Adrenal gland (tissue), 5 donors: Measurements from ENCODE around the gene NAPG.

Experiments used
- CTCF ChIP-seq, 6 experiments: fragments of 450-650 bp in 4 of 6; fragments of 200-600 bp in 2 of 6; sonication (generic) in 1 of 6; IDR thresholded peaks; 1 replicate in 5 of 6; 2 replicates in 1 of 6; pipeline versions ENCODE4 v1.5.1 to v1.8.0; 2016 to 2021; ENCODE audit warnings: antibody characterized with exemption in 6 of 6, mild to moderate bottlenecking in 2 of 6, moderate library complexity in 1 of 6
- POLR2A ChIP-seq, 2 donors: fragments of 450-650 bp; IDR thresholded peaks; one replicate each; pipeline ENCODE4 v1.6.1; 2017; ENCODE audit warnings: antibody characterized with exemption in 2 of 2, mild to moderate bottlenecking in 2 of 2, moderate library complexity in 1 of 2
- donor health status: DM: no; HTN: no; CAD: no.

- TF ChIP-seq CTCF (IDR thresholded peaks at IDR 0.05) (no peak), POLR2A (IDR thresholded peaks at IDR 0.05) (no peak)
These were observed 11.7 kb upstream of the NAPG start for GRCh38 chr18:10514082-10514481.
